ENCODE measurements around the gene VPREB1. TPM values are rescaled to one million over a fixed set of nuclear protein-coding genes. Genes with fewer than 3 reads are reported as not detected.
"Not testable (repeated sequence)": the region's sequence is repeated elsewhere in the genome, so short reads cannot be mapped to it uniquely, and the experiment has no call there.

Gene VPREB1
- not detected in 2 replicates for total RNA-seq (2014; rRNA removed; shearing (Covaris generic))

- no peak for DNase-seq (ENCODE audit: low spot score)
These were observed at the start of gene VPREB1 for GRCh38 chr22:22244316-22245250. VPREB1 (plus strand) TSS chr22:22244786; CDS start chr22:22244814, 28 bp downstream.

- no peak for DNase-seq (ENCODE audit: low spot score)
These were observed 49.7 kb upstream of the VPREB1 start for GRCh38 chr22:22194931-22195264.

- DNase-seq (ENCODE audit: low spot score): peak; percentile 50
These were observed 49.1 kb upstream of the VPREB1 start for GRCh38 chr22:22195265-22196017.

- DNase-seq (ENCODE audit: low spot score): no peak
These were observed 48.5 kb upstream of the VPREB1 start for GRCh38 chr22:22196018-22196533.

GRCh38 chr22:22196833-22197477, 47.6 kb upstream of the VPREB1 start:
- DNase-seq (ENCODE audit: low spot score): no peak

GRCh38 chr22:22197993-22198402, 46.6 kb upstream of the VPREB1 start:
- no peak for DNase-seq (ENCODE audit: low spot score)

GRCh38 chr22:22198751-22199150, 45.8 kb upstream of the VPREB1 start:
- DNase-seq (ENCODE audit: low spot score): no peak

- DNase-seq (ENCODE audit: low spot score): no peak
These were observed 45.0 kb upstream of the VPREB1 start for GRCh38 chr22:22199634-22200033.

GRCh38 chr22:22200569-22201184, 43.9 kb upstream of the VPREB1 start:
- no peak for DNase-seq (ENCODE audit: low spot score)

GRCh38 chr22:22201185-22201929, 43.2 kb upstream of the VPREB1 start:
- peak; percentile 14 for DNase-seq (ENCODE audit: low spot score)

- DNase-seq (ENCODE audit: low spot score): no peak
These were observed 42.6 kb upstream of the VPREB1 start for GRCh38 chr22:22201930-22202343.

- DNase-seq (ENCODE audit: low spot score): no peak
These were observed 41.3 kb upstream of the VPREB1 start for GRCh38 chr22:22203048-22203971.

GRCh38 chr22:22207845-22208564, 36.6 kb upstream of the VPREB1 start:
- peak; percentile 58 for DNase-seq (ENCODE audit: low spot score)

GRCh38 chr22:22208652-22209051, 35.9 kb upstream of the VPREB1 start:
- DNase-seq (ENCODE audit: low spot score): no peak

GRCh38 chr22:22209080-22209640, 35.4 kb upstream of the VPREB1 start:
- DNase-seq (ENCODE audit: low spot score): not testable (repeated sequence)

GRCh38 chr22:22210375-22210774, 34.2 kb upstream of the VPREB1 start:
- peak; percentile 69 for DNase-seq (ENCODE audit: low spot score)

- no peak for DNase-seq (ENCODE audit: low spot score)
These were observed 33.4 kb upstream of the VPREB1 start for GRCh38 chr22:22210889-22211833.

GRCh38 chr22:22213231-22213630, 31.4 kb upstream of the VPREB1 start:
- DNase-seq (ENCODE audit: low spot score): no peak
